GM12875 (cell line): Measurements from ENCODE around the gene PIM3.
A peak's percentile ranks its signal among the peaks of the same experiment; 100 is the strongest.

Experiments
- H3K4me3 ChIP-seq: one replicate; pipeline ENCODE4 v1.5.1; 2011; ENCODE audit warnings: low read depth, low read length, control low read depth
- CTCF ChIP-seq: IDR thresholded peaks from 2 replicates; pipeline ENCODE4 v1.5.1; 2011; ENCODE audit warnings: low read depth, mild to moderate bottlenecking, control low read depth, inconsistent platforms, low read length, moderate library complexity, borderline replicate concordance; ENCODE audit not compliant: insufficient read depth

The PIM3 gene

GRCh38 chr22:50002791-50003190, 42.2 kb downstream of the PIM3 start:
- no peak for TF ChIP-seq CTCF

DNA sequence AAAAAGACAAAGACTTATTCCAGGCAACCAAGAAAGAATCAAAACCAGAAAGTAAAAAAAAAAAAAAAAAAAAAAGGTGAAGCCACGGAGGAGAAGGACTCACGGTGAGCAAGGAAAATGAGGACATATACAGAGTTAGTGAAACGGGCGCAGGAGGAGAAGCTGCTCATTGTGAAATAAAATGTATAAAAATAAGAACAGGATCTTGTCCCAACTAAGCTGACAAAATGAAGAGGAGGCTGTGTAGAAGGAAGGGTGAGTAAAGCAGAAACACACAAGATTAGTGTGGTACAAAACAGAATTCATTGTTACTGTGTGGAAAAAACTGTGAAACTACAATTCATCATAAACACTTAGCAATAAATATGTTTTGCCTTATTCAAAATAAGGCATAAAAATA, 44.3 kb downstream of the PIM3 start:
- TF ChIP-seq CTCF: no peak
- no peak overlapping the region for H3K4me3 ChIP-seq

More at GRCh38 chr22:50002791-50003190, 42.2 kb downstream of the PIM3 start:
- H3K4me3 ChIP-seq: no peak overlapping the region

GRCh38 chr22:50007057-50007511, 46.5 kb downstream of the PIM3 start:
- no peak overlapping the region for H3K4me3 ChIP-seq
- no peak for TF ChIP-seq CTCF

DNA sequence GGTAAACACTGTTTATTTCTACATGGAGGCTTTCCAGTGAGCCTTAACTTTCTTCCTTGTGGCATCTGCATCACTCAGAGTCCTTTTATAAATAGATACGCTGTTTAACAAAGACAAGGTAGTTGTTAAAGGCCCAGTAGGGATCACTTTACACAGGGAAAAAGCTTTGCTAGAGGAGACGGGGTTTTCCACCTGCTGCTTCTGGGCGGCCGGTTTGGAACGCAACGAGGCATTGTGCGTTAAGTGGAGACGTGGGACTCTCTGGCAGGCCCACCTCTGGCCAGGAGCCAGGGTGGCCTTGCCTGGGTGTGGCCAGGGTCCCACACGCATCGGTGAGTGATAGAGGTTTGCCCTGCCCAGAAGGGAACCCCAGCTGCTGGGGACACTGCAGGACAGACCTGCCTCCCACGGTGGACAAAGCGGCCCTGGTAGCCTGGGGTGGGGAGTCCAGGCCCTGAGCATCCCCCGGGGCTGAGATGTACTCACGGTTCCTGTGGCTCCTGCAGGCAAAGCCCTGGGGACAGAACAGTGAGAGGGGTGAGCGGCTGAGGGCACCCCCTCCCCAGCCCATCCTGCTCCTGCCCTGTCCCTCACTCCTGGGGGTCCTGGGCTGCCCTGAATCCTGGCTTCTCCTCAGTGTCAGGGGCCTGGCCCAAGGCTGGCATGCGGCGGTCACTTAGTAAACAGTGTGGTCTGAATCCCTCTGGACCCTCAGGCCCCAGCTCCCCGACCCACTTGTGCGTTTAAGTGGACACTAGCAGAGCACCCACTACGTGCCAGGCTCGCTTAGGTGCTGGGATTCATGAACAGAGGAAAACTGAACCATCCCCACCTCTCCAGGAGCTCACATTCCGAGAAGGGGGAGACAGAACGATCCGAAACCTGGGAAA, 47.8 kb downstream of the PIM3 start:
- TF ChIP-seq CTCF: no peak
- H3K4me3 ChIP-seq: no peak overlapping the region

- TF ChIP-seq CTCF: no peak
Measured at GRCh38 chr22:50009251-50009650, 48.7 kb downstream of the PIM3 start.

DNA sequence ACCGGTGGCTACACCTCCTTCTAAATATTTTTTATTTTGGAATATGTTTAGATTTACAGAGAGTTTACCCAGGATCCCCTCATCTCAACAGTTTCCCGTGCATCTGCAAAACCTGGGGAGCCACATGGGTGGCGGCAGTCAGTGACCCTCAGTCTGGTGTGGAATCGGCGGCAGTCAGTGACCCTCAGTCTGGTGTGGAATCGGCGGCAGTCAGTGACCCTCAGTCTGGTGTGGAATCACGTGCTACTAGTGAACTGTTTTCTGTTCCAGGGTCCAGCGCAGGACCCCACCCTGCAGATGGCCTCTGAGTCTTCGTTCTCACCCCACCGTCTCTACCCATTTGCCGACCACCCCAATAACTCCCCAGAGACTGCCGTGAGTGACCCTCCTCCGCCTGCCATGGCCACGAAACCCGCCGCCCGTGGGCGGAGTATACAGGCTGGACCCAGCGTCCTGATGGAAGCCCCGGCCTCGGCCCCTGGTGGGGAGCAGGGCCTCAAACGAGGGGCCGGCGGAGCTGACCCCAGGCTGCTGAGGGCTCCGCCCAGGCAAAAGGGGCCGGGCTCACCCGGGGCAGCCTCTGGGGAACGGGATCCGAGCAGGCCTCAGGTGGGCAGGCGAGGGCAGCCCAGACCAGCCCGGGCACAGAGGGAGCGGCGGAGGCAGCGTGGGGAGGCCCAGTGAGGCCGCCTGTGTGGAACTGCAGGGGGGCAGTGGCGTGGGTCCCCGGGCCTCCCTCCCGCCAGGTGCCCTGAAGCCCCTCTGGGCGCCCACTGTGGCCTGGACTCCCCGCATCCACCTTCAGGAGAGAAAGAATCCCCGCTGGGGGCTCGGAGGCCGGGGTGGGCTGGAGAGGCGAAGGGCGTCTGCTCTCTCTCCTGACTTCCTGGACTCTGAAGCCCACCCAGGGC, 49.4 kb downstream of the PIM3 start:
- no peak for TF ChIP-seq CTCF
- H3K4me3 ChIP-seq: peak overlapping the region; percentile 10

More at GRCh38 chr22:50009251-50009650, 48.7 kb downstream of the PIM3 start:
- H3K4me3 ChIP-seq: no peak overlapping the region
